Neutrophil (primary cell): ENCODE measurements around the gene SLC25A44.

Experiments
- H3K27ac ChIP-seq: fragments of 200-600 bp; sonication (generic); 2 replicates; pipeline ENCODE4 v1.5.1; 2016; ENCODE audit warnings: mild to moderate bottlenecking, moderate library complexity
- H3K27me3 ChIP-seq: fragments of 200-600 bp; sonication (generic); 2 replicates; pipeline ENCODE4 v1.6.0; 2016; ENCODE audit warnings: mild to moderate bottlenecking
- H3K36me3 ChIP-seq: fragments of 200-600 bp; sonication (generic); 2 replicates; pipeline ENCODE4 v1.5.1; 2017
- H3K4me1 ChIP-seq, 2 experiments: fragments of 200-600 bp in 1 of 2; sonication (generic) in 1 of 2; 1 replicate in 1 of 2; 2 replicates in 1 of 2; pipeline versions ENCODE4 v1.5.1 to v1.6.1; 2013 to 2016; ENCODE audit warnings: low read depth in 1 of 2, low read length in 1 of 2, mild to moderate bottlenecking in 1 of 2, moderate library complexity in 1 of 2; ENCODE audit not compliant: control insufficient read depth in 1 of 2, insufficient read depth in 1 of 2
- H3K4me3 ChIP-seq, 2 experiments: fragments of 200-600 bp in 1 of 2; sonication (generic) in 1 of 2; 1 replicate in 1 of 2; 2 replicates in 1 of 2; pipeline ENCODE4 v1.5.1; 2013 to 2016; ENCODE audit warnings: low read depth in 1 of 2, low read length in 1 of 2, mild to moderate bottlenecking in 1 of 2, moderate library complexity in 1 of 2
- H3K9me3 ChIP-seq: fragments of 200-600 bp; sonication (generic); 2 replicates; pipeline ENCODE4 v1.5.1; 2016
- TF ChIP-seq, protein P1 (sequence below): fragments of 200-600 bp; sonication (generic); IDR thresholded peaks from 2 replicates; pipeline ENCODE4 v1.5.1; 2016; ENCODE audit warnings: antibody characterized with exemption

Gene SLC25A44

GRCh38 chr1:156193488-156194299 lies at the start of gene SLC25A44:
Gene SLC25A44, plus strand, starts transcription at chr1:156194104. Its CDS starts 5,744 bp downstream, at chr1:156199848.
- peak within 1 kb of the TSS; percentile 83 for H3K27ac ChIP-seq
- H3K27me3 ChIP-seq, result no peaks in the 10 kb centered on the region
- peak within 1 kb of the TSS; percentile 82 to 100 for H3K4me3 ChIP-seq
- H3K9me3 ChIP-seq, result no peaks in the 10 kb centered on the region
- peaks cover 54 to 63% of the 10 kb centered on the region in 2 experiments for H3K4me1 ChIP-seq
- H3K36me3 ChIP-seq, result peaks cover 40% of the 10 kb centered on the region
- TF ChIP-seq, protein P1, sequence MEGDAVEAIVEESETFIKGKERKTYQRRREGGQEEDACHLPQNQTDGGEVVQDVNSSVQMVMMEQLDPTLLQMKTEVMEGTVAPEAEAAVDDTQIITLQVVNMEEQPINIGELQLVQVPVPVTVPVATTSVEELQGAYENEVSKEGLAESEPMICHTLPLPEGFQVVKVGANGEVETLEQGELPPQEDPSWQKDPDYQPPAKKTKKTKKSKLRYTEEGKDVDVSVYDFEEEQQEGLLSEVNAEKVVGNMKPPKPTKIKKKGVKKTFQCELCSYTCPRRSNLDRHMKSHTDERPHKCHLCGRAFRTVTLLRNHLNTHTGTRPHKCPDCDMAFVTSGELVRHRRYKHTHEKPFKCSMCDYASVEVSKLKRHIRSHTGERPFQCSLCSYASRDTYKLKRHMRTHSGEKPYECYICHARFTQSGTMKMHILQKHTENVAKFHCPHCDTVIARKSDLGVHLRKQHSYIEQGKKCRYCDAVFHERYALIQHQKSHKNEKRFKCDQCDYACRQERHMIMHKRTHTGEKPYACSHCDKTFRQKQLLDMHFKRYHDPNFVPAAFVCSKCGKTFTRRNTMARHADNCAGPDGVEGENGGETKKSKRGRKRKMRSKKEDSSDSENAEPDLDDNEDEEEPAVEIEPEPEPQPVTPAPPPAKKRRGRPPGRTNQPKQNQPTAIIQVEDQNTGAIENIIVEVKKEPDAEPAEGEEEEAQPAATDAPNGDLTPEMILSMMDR, result peak; percentile 62

DNA sequence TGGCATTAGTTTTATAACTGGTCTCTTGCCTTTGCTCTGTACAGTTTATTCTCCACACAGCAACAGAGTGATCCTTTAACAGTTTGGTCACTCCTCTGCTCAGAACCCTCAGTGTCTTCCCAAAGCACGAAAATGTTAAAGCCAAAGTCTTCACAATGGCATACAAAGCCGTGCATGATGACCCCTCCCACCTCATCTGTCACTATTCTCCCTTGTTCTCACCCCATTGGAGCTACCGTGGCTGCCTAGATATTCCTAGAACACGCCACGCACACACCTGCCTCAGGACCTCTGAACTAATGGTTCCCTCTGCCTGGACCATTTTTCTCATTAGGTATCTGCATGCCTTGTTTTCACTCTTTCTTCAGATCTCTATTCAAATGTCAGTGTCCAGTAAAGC lies 49.2 kb upstream of the SLC25A44 start:
- TF ChIP-seq, protein P1, result no peak
- Histone ChIP-seq H3K36me3 (no peaks in the 10 kb centered on the region), H3K9me3 (no peaks in the 10 kb centered on the region), H3K4me3 (no peak overlapping the region), H3K4me1 (peaks cover 41% of the 10 kb centered on the region in 2 experiments), H3K27ac (no peak overlapping the region), H3K27me3 (peaks cover under 1% of the 10 kb centered on the region)

DNA sequence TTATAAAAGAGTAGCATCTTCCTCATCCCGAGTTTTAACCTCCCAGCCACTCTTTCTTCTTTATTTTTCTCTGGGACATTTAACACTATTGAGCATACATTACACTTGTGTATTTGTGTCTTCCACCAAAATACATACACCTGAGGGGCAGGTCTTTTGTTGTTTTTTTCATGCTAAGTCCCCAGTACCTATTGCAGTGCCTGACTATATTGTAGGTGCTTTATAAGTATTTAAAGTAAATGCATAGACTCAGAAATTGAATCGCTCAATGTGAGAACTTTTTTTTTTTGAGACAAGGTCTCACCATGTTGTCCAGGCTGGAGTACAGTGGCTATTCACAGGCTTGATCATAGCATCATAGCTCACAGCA lies 48.3 kb upstream of the SLC25A44 start:
- no peaks in the 10 kb centered on the region for H3K9me3 ChIP-seq
- H3K36me3 ChIP-seq, result no peaks in the 10 kb centered on the region
- no peak overlapping the region for H3K4me3 ChIP-seq
- TF ChIP-seq, protein P1, result no peak
- H3K27me3 ChIP-seq, result no peaks in the 10 kb centered on the region
- peaks cover 50% of the 10 kb centered on the region in 2 experiments for H3K4me1 ChIP-seq
- H3K27ac ChIP-seq, result peak overlapping the region; percentile 93

- H3K4me1 ChIP-seq, result peaks cover 55 to 56% of the 10 kb centered on the region in 2 experiments
- TF ChIP-seq, protein P1, result peak; percentile 73
- peak overlapping the region; percentile 42 to 45 for H3K4me3 ChIP-seq
- no peaks in the 10 kb centered on the region for H3K27me3 ChIP-seq
- no peaks in the 10 kb centered on the region for H3K36me3 ChIP-seq
- H3K9me3 ChIP-seq, result no peaks in the 10 kb centered on the region
- peak overlapping the region; percentile 93 for H3K27ac ChIP-seq
Measured at GRCh38 chr1:156146020-156146768, 47.7 kb upstream of the SLC25A44 start.

- TF ChIP-seq, protein P1, result no peak
- Histone ChIP-seq H3K27ac (peak overlapping the region; percentile 93), H3K36me3 (no peaks in the 10 kb centered on the region), H3K4me1 (peaks cover 59% of the 10 kb centered on the region in 2 experiments), H3K4me3 (peak overlapping the region; percentile 42 to 45), H3K9me3 (no peaks in the 10 kb centered on the region), H3K27me3 (no peaks in the 10 kb centered on the region)
Measured at GRCh38 chr1:156146769-156147405, 47.0 kb upstream of the SLC25A44 start.
